Brain pericyte (primary cell): ENCODE measurements around the gene CEP76.

Experiments
- DNase-seq: peaks from one replicate; pipeline ENCODE4 v3.0.0-alpha.2; 2012; ENCODE audit warnings: low read depth, low spot score

Gene CEP76, protein sequence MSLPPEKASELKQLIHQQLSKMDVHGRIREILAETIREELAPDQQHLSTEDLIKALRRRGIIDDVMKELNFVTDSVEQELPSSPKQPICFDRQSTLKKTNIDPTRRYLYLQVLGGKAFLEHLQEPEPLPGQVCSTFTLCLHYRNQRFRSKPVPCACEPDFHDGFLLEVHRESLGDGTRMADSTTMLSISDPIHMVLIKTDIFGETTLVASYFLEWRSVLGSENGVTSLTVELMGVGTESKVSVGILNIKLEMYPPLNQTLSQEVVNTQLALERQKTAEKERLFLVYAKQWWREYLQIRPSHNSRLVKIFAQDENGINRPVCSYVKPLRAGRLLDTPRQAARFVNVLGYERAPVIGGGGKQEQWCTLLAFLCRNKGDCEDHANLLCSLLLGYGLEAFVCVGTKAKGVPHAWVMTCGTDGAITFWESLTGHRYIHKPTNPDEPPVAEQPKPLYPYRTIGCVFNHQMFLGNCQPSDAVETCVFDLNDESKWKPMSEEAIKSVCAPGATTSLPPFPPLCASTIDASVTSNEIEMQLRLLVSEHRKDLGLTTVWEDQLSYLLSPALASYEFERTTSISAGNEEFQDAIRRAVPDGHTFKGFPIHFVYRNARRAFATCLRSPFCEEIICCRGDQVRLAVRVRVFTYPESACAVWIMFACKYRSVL

DNA sequence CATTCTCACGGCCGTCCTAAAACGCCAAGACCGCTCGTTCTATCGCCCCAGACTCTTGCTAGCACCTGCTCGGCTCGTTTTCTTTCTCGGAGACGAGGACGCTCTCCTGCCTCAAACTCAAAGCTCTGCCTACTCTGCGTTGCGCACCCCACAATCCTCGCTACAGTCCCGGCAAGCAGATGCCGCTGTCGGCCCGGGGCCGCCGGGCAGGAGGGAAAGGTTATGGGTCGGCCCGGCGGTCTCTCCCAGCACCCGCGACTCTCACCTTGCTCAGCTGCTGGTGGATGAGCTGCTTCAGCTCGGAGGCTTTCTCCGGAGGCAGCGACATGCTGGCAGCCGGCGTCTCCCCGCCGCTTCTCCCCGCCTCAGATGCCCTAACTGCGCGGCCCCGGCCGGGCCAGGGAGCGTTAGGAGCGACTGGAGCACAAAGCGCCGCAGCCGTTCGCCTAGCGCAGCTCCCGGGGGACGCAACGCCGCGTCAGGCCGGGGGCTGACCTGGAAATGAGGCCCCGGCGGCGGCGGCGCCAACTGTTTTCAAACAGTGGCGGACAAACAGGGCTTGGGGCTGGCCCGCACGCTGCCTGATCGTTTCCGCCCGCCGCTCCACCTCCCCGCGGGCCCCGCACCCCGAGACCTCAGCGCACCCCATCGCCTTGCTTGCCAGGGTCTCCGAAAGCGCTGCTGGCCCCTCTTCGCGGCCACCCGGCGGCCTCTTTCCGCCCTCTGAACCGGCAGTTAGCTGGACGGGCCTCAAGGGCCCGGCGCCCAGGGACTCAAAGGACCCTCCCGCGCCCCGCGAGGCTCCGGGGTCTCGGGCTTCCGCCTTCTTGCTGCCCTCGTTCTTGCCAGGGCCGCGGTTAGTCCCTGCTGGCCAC is at the start of gene CEP76, which contains the start of gene PSMG2:
TSS of gene CEP76 (minus strand) at position 503 of the 875 bp plus-strand sequence. CDS start at position 328, 175 bp downstream.
TSS of gene PSMG2 (plus strand) at position 822 of the 875 bp plus-strand sequence. CDS start 66 bp downstream, outside the sequence.
- DNase-seq: peak; percentile 49

DNA sequence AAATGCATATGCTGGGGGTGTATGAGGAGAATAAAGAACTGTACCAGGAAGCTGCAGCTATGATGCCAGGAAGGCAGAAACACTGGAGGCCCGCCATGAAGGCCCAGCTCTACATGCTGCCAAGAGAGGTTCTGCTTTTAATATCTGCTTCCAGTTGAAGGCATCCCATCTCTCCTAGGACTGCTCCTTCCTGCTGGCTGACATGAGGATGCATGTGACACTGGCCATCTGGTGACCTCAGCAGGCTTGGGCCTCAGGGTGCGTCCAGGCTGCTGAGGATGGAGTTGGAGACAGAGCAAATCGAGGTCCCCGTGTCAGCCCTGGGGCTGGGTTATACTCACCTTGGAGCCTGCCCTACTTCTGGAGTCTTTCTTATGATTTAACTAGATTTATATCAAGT is 49.4 kb upstream of the CEP76 start:
- DNase-seq: no peak

DNA sequence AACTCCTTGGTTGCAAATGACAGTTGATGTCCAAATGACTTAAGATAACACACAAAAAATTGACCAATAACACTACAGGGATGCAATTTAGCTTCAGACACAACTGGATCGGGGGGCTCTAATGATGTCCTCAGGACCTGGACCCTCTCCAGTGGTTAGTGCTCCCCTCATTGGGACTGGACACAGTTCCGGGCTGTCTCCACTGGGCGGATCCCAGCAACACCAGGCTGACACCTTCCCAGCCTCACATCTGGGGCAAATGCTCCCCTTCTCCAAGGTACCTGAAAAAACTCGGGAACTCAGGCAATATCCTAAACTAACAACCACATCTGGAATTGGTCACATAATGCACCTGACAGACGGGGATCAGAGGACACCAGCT is 49.0 kb upstream of the CEP76 start:
- no peak for DNase-seq

DNA sequence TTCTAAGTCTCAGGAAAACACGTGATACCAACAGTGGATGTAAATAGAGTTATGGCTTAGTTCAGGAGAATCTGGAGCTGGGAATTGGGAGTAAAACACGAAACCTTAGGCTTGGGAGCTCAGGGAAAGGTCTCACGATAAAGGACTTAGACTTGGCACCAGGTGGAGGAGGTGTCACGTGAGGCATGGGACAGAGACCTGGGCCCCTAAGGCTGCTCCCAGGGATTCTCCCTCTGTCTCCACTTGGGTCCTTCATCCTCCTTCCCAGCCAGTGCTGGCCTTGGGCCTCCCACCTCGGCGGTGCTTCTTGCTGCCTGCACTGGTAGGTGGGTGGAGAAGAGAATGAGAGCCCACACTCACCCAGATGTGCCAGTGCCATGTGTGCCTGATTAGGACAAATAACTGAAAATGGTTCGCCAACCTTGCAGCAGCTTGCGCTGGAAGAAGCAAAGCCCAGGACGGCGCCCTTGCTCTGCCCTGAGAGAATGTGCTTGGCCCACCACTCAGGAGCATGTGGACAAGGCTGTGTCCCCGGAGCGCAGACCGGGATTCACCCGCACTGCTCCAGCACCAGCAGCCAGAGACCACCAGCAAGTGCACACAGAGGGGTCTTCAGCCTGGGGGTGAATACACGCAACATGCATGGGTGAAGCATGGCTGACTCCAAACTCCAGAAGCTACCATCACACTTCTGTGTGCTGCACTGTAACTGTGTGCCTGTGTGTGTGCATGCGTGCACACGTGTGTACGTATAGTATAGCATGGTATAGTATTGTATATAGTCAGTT is 48.4 kb upstream of the CEP76 start:
- no peak for DNase-seq

DNA sequence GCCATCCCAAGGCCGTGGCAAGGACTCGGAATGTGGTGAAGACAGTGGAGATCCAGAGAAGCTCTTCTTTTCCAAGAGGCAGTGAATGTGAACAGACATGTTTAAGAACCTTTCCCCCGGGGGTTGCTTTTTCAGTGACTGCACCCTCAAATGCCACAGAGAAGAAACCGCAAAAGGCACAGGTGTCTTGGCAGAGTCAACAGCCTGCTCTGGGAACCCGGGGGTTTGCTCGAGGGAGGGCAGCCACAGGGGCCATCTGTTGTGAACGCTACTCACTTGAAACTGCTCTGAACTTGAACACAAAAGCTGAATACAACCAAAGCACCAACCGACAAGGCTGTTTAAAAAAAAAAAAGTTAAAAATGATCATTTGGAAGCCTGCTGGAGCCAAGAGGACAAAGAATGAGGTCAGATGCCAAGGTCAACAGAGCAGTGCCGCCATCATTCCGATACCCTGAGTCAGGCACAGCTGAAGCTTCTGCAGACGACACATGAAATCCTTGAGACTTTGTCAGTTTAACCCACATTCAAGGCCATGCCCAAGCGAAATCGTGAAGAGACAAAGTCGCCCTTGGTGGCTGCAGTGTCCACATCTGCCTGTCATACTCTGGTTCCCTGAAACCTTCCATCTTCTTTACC is 47.7 kb upstream of the CEP76 start:
- no peak for DNase-seq

DNA sequence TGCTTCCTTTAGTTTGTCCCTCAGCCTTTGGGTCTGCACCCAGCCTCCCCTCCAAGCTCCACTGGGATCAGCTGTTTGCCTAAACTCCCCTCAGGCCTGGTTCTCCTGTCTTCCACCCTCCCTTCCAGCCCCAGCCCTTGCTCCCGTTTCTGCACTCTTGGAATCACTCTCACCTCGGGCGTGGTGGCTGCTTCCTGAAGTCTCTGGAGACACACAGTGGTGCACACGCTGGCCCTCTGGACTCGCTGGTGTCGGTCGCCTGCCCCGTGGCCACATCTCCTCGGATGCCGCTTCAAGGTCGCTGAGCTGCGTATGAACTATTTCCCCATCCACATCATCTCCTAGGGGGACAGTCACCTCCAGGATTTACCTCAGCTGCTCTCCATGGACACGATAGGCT is 46.6 kb upstream of the CEP76 start:
- no peak for DNase-seq

DNA sequence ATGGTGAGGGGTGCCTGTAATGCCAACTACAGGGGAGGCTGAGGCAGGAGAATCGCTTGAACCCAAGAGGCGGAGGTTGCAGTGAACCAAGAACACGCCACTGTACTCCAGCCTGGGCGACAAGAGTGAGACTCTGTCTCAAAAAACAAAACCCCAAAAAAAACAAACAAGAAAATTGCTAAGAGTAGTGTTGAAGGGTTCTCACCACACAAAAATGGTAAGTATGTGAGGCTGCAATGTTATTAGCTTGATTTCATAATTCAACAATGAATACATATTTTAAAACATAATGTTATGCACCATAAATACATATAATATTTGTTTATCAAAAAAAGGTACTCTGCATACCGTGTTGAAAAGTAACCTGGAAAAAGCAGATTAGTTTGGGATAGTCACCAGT is 46.1 kb upstream of the CEP76 start:
- DNase-seq: no peak

DNA sequence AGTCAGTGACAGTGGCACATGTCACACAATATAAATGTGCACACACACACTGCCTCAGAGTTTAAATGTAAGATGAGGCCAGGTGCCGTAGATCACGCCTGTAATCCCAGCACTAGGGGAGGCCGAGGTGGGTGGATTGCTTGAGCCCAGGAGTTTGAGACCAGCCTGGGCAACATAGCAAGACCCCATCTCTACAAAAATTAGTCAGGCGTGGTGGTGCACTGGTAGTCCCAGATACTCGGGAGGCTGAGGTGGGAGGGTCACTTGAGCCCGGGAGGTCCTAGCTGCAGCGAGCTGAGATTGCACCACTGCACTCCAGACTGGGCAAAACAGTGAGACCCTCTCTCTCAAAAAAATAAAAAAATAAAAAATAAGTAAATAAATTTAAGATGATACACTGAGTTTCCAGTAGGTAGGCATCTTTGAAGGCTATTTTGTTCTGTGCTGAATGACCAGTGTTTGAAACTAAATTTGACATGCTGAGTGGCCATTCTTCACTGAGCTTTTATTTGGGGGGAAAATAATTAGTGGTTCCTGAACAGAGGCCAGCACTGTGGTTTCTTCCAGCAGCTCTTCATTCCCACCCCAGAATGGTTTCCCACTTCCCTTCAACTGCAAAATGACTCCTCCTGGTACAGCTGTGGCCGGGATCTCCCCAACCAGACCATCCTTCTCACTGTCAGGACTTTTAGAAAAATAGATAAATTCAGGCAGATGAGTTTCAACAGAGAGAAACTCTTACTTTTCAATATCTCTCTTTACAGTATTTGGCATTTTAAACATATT is 45.2 kb upstream of the CEP76 start:
- no peak for DNase-seq

DNA sequence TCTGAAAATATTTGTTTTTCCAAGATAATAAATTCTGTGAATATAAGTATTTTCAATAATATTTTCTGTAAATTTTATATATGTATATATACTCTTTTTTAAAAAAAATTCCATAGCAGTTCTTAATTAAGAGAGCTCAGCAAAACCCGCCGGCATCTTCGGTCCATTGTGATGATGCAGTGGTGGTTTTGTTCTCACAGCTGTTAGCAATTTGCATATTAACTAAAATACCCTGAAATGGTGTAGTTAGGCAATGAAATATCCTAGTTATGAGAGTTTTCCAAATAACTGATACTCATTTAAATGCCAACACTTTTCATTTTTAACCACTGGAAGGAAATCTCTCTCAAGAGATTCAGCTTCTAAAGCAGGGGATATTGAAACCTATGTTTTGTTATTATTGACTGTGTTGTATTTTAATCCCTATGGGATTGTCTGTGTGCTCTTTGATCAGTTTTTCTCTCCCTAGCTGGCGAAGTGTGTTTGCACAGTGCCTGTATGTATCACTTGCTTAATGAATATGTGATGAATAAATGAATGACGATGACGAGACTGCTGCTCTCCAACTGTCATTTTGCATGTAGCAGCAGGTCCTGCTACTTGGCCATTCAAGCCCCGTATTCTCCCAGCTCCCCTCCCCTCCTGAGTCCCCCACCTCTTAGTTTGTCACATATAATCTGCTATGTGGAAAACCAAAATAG is 42.7 kb upstream of the CEP76 start:
- DNase-seq: no peak

DNA sequence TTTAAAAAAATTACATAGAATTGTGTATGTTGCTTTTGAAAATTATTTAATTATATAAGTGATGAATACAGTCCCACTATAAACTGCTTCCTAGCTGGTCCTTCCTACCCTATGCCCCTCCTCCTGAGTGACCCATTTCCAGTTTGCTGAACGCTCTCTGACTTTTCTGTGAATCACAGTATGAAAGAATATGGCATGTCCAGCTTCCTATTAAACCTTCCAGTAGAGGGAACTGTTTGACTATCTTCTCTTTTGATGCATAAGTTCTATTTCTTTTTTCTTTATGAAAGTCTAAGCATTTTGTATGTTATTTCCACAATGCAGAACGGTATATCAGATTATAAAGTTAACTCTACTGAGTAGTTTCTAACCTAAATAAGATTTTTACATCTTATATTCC is 41.6 kb upstream of the CEP76 start:
- peak; percentile 13 for DNase-seq

DNA sequence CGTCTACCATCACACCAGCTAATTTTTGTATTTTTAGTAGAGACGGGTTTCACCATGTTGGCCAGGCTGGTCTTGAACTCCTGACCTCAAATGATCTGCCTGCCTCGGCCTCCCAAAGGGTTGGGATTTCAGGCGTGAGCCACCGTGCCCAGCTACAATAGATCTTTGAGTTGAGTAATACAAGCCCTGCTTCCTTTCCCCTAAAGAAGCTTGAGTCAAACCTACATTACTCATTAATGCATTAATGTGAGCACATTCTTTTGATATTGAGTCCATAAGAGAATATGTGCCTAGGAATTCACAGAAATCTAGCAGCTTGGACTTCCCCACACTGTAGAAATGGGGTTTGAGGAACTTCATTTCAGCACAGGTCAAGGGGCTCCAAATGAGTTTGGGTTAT is 39.9 kb upstream of the CEP76 start:
- DNase-seq: no peak

DNA sequence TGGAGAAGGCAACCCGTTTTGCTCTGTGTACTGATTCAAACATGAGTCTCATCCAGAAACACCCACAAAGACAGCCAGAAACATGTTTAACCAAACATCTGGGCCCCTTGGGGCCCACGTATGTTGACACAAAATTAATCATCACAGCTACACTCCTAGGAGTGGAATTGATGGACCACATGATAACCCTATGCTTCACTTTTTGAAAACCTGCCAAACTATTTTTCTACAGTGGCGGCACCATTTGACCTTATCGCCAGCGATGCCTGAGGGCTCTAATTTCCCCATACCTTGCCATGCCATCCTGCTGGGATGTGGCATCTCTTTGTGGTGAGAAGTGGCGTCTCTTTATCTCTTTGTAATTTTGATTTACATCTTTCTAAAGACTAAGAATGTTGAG is 38.8 kb upstream of the CEP76 start:
- peak; percentile 13 for DNase-seq

DNA sequence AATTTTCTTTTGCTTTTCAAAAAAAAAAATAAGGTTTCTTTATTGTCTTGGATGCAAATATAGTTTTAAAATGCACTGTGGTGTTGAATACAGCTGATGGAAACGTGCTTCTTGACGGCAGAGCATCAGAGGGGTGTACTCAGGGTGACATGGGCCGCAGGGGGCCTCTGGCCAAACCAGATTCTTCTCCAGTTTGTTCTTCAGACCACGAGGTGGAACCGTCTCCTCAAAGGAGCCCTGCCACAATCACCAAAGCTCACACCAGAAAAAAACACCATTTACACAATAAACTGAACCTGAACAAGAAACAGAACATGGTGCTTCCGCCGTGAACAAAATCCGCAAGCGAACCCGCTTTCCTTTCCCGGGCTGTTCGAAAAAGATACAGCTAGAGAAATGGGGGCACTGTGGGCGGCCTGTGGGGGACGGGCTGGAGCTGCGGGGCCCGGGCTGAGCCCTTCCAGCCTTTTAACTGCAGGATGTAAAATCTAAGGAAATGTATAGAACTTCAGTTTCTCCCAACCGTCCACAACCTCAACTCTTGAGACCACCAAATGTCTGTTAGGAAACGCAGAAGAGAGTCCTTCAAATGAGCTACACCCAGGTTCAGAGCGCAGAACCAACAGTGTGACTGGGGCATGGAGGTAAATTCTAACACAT is 34.9 kb upstream of the CEP76 start:
- DNase-seq: no peak

DNA sequence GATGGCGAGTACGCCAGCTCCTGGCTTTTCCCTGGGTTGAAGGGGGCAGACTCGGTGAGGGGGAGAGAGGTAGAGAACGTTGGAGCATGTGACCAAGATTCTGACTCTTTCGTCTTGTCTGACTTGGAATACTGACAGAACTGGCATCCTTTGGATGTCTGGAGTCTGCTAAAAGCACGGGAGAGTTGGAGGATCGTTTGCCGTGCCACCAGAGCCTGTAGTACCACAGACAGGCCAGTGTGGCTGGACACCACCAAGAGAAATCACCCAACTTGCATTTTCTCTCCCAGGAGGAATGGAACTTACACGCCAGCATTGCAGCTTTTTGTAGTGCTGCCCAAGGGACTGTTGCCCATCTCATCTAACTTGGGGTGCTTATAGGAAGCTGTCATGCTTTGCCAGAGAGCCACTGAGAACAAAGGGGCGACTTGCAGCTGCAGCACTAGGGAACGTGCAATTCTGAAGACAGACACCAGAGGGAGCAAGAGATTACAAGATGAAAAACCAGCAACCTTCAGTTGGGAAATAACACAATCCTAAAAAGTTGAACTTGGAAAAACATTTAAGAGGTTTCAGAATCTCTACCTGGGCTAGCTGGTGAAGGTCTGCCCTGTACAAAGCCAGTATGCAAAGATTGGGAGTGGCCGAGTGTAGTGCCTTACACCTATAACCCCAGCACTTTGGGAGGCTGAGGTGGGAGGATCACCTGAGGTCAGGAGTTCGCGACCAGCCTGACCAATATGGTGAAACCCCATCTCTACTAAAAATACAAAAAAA is 24.4 kb upstream of the CEP76 start:
- peak; percentile 30 for DNase-seq

DNA sequence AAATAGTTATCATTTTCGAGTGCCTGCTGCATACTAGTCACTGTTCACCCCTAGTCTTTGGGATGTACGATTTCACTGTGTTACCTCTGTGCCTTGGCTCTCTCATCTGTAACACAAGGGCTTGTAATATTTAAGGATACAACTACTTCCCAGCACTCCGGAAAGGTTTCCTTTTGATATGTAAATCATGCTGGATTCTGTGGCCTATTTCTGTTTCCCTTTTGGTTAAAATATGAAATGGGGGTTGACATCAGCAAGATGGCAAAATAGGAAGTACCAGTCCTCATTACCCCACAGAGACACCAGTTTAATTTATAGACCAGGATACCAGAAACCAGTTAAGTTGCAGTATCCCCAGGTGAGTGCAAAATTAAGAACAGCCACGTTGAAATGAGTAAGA is 23.8 kb upstream of the CEP76 start:
- DNase-seq: no peak

DNA sequence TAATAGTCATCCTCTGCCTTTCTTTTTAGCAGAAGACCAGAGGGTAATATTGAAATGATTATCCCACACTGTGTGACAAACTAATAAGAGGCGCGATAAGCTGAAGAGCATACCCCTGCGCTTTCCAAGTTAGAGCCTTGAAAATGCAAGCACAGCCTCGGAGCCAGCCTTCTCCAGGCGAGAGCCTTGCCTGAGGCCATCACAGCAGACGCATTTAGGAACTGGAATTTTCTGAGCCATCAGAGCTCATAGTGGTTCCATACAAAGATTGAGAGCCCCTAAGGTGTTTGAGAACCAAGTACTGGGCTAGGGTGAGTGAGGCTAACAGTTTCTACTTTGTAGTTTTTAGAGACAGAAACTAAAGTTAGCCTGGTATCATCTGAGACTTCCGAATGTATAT is 20.2 kb upstream of the CEP76 start:
- DNase-seq: no peak

DNA sequence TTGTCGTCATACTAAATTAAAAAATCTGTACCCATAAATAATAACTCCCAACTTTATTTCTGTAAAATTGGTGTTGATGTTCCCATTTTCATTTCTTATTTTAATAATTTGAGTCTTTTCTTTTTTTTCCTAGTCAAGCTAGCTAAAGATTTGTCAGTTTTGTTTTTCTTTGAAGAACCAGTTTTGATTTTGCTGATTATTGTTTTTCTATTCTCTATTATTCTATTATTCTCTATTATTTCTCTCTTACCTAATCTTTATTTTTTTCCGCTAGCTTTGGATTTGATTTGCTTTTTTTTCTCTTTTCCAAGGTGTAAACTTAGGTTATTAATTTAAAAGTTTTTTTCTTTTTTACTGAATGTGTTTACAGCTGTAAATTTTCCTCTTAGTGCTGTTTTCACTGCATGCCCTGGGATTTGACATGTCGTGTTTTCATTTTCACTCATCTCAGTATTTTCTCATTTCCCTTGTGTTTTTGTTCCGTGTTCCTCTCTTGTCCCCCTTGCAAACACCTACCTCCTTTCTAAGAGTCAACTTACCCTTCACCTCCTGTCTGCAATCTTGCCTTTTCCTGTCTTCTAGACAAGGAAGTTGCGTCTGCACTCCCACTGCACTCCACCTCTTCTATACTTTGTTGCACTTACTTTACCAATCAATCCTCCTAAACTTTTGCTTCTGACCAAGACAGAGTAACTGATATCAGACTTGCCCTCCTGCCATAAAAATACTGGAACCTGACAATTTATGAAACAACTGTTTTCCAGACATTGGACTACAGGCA is 19.2 kb upstream of the CEP76 start:
- no peak for DNase-seq
